K562 (cell line): ENCODE data around the gene NOC4L. TPM values are rescaled to one million over a fixed set of nuclear protein-coding genes. Genes with fewer than 3 reads are reported as not detected.

Source experiments
- BCOR ChIP-seq: fragments of 450-650 bp; IDR thresholded peaks from 2 replicates; pipeline ENCODE4 v1.6.1; 2016
- CHD4 ChIP-seq: fragments of 200-600 bp; sonication (generic); IDR thresholded peaks from 3 replicates; pipeline ENCODE4 v1.6.1; 2012; ENCODE audit warnings: low read depth, mild to moderate bottlenecking, mixed read lengths, low read length, inconsistent platforms; ENCODE audit not compliant: insufficient read depth, insufficient replicate concordance, poor library complexity, severe bottlenecking
- E2F8 ChIP-seq: fragments of 450-650 bp; IDR thresholded peaks from 2 replicates; pipeline ENCODE4 v1.7.1; 2018; ENCODE audit warnings: mild to moderate bottlenecking, low read depth; ENCODE audit not compliant: partially characterized antibody
- HCFC1 ChIP-seq: IDR thresholded peaks from 2 replicates; pipeline ENCODE4 v1.6.1; 2012; ENCODE audit warnings: low read depth, low read length, improper control_type of control experiment
- HIVEP1 ChIP-seq: fragments of 250-450 bp; sonication (Bioruptor Pico); IDR thresholded peaks from 2 replicates; pipeline ENCODE4 v1.4.0; 2020; ENCODE audit warnings: mild to moderate bottlenecking
- IRF2 ChIP-seq: sonication (generic); formaldehyde crosslinking; IDR thresholded peaks from 2 replicates; pipeline ENCODE4 v1.8.1; 2022; ENCODE audit warnings: mild to moderate bottlenecking, missing genetic modification reagents
- KDM5B ChIP-seq: fragments of 200-600 bp; sonication (generic); IDR thresholded peaks from 2 replicates; pipeline ENCODE4 v1.6.1; 2012; ENCODE audit warnings: low read depth, mild to moderate bottlenecking, moderate library complexity, low read length, control low read depth, inconsistent platforms; ENCODE audit not compliant: insufficient replicate concordance
- MLLT1 ChIP-seq, 2 experiments: fragments of 450-650 bp; IDR thresholded peaks; 2 replicates each; pipeline ENCODE4 v1.6.1; 2016
- NFE2L1 ChIP-seq: fragments of 450-650 bp; IDR thresholded peaks from 2 replicates; pipeline ENCODE4 v1.6.1; 2016; ENCODE audit warnings: missing genetic modification characterization, low read depth, mild to moderate bottlenecking, missing compliant biosample characterization, moderate library complexity, borderline replicate concordance
- NR2C1 ChIP-seq, 2 experiments: fragments of 450-650 bp; IDR thresholded peaks; 2 replicates each; pipeline ENCODE4 v1.6.1; 2017; ENCODE audit warnings: mild to moderate bottlenecking in 2 of 2, antibody characterized with exemption in 1 of 2, inconsistent platforms in 1 of 2, missing compliant biosample characterization in 1 of 2, missing genetic modification characterization in 1 of 2
- PCBP2 ChIP-seq: fragments of 200-400 bp; formaldehyde crosslinking; IDR thresholded peaks from 2 replicates; pipeline ENCODE4 v1.6.1; 2018; ENCODE audit warnings: low read length, low read depth, mild to moderate bottlenecking, moderate library complexity; ENCODE audit not compliant: poor library complexity, severe bottlenecking
- RREB1 ChIP-seq: fragments of 250-450 bp; sonication (Bioruptor Pico); IDR thresholded peaks from 2 replicates; pipeline ENCODE4 v1.4.0; 2020
- TEAD1 ChIP-seq, 2 experiments: fragments of 450-650 bp in 1 of 2; sonication (generic) in 1 of 2; formaldehyde crosslinking; IDR thresholded peaks; 2 replicates each; pipeline versions ENCODE4 v1.4.0 to v1.8.0; 2020 to 2022; ENCODE audit warnings: mild to moderate bottlenecking in 2 of 2, missing genetic modification reagents in 1 of 2
- TSC22D4 ChIP-seq: fragments of 450-650 bp; IDR thresholded peaks from 2 replicates; pipeline ENCODE4 v1.6.1; 2016; ENCODE audit warnings: missing genetic modification characterization, missing biosample characterization, control low read depth
- ZNF175 ChIP-seq: fragments of 200-800 bp; sonication (Bioruptor generic); IDR thresholded peaks from 2 replicates; pipeline ENCODE4 v1.6.1; 2016; ENCODE audit warnings: low read depth, mild to moderate bottlenecking, missing genetic modification characterization, missing compliant biosample characterization
- ZSCAN32 ChIP-seq: fragments of 450-650 bp; formaldehyde crosslinking; IDR thresholded peaks from 2 replicates; pipeline ENCODE4 v1.4.0; 2020; ENCODE audit warnings: mild to moderate bottlenecking, moderate library complexity
- polyA plus RNA-seq, 8 experiments: library from polyadenylated mRNA; depleted of rRNA in 4 of 8; stranded (reverse) in 5 of 8; unstranded in 3 of 8; fragments of >200 nt; fragmentation: Nextera tagmentation in 2 of 8; fragmentation: Illumina TruSeq in 1 of 8; extraction: Ambion mirVana in 2 of 8; extraction: Trizol in 1 of 8; gene quantifications; 2 replicates each; pipeline versions ENCODE4 v1.2.1 to v1.2.3, GENCODE V29; 2011 to 2014; ENCODE audit warnings: inconsistent platforms in 1 of 8, missing spikeins in 1 of 8
- total RNA-seq, 7 experiments: library from RNA; depleted of rRNA in 6 of 7; stranded (reverse); fragments of >200 nt in 6 of 7; fragmentation: Illumina TruSeq in 2 of 7; extraction: Trizol in 2 of 7; gene quantifications; 2 replicates each; pipeline versions ENCODE4 v1.2.1 to v1.2.3, GENCODE V29; 2011 to 2021; ENCODE audit warnings: low replicate concordance in 1 of 7

NOC4L gene
- total and polyA plus RNA-seq, 9 of the 15 experiments (the other 6 are each of a cell fraction or from before 2014, with no cell fraction given) = 1.3 to 77.0 (median 20.0) TPM

GRCh38 chr12:132156573-132157325, 12.5 kb downstream of the NOC4L start (continued):
- TF ChIP-seq ZNF175 (CRISPR knock-in tag) (no peak), HIVEP1 (CRISPR knock-in tag) (no peak), IRF2 (CRISPR knock-in tag) (no peak), CHD4 (peak; percentile 38), KDM5B (no peak), RREB1 (CRISPR knock-in tag) (no peak), NFE2L1 (tag) (no peak), TEAD1 (CRISPR knock-in tag; IDR thresholded peaks at IDR 0.05) (no peak), MLLT1 (IDR thresholded peaks at IDR 0.05) (peak in 1 of 2 experiments; percentile 36; a peak in 1 of 4 replicates), NR2C1 (IDR thresholded peaks at IDR 0.05) (no peak), NR2C1 (tag; IDR thresholded peaks at IDR 0.05) (no peak), PCBP2 (no peak), BCOR (0 out of 2 replicates have a peak, but pooled peaks have one; percentile 12), TSC22D4 (tag) (peak; percentile 83), ZSCAN32 (CRISPR knock-in tag) (no peak), HCFC1 (no peak), E2F8 (no peak)
